ENCODE data around the gene PPARG.

The PPARG gene

DNA sequence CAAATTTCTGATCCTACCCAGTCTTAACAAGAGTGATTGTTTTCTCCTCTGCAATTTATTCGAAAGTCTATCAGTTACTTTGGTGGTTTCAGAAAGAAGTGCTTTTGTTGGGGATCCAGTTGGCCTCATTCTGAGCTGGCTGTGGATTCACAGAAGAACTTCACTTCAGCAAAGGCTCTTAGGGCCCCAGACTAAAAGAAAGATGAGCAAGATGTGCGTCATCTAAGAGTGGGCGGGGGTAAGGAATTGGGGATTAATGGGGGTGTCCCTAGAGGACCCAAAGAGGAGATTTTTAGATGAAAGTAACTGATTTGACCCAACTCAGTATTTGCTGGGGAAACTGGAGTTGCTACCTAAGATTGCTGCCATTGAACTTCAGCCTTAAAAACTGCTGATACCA is 131.5 kb downstream of the PPARG start:
- DNase-seq = no peak

DNA sequence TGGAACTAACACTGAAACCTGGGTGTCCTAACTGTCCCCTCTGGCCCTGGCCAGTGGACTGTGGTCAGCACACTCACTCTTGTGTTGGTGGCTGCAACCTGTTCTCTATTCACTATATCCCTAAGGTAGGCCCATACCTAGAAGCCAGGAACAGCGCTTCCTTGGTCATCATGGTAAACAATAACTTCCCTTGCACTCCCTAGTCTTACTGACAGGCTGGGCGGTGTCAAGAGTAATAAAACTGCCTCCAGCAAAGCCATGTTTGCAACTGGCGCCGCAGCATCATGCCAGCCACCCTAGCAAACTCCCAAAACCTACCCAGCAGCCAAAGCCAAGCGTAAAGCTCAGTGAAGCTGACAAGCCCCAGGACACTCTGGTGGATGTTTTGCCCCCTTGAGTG is 132.3 kb downstream of the PPARG start:
- DNase-seq = no peak

DNA sequence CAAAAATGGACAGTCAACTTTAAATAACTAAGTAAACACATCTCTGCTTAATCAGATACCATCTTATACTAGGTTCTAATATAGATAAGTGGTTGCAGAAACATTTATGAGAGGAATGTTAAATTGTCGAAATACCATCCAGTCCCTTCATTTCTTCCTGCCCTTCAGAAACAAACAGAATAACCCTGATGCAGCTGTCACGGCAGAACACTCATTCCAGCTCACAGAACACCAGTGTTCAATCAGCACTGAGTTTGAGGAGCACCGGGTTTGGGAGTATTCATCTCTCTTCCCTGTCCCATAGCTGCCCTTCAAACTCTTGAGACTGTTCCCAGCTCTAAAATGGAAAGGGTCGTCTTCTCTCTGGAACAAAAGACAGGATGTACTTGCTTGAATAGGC is 134.3 kb downstream of the PPARG start:
- DNase-seq = no peak

DNA sequence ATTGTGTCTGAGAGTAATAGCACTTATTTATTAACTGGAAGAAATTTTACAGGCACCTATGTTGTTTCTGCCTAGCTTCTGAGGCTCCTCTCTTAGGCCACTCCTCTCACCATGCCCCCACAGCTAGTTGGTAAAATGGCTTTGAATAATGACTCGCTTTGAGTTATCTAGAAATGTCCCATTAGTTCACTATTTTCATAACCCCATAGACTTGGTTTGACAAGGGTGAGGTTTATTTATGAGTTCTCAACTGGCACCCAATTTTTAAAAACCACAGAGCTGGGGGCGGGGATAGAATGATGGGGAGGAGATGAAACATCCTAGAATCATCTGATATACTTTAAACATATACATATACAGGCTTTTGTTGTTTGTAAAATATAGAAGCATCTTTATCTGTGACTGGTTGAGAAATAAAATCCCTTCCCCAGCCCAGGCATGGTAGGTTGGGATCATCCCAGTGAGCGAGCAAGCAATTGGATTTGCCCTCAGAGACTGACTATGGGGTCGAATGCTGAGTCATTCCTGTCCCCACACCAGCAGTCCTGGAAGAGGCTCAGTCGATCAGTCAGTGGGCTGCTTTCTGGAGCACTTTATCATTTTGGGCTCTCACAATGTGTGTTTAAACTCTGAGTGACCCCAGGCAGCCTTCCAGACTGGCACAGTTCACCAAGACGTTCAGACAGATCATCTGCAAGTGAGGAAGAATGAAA is 135.2 kb downstream of the PPARG start:
- DNase-seq = no peak

DNA sequence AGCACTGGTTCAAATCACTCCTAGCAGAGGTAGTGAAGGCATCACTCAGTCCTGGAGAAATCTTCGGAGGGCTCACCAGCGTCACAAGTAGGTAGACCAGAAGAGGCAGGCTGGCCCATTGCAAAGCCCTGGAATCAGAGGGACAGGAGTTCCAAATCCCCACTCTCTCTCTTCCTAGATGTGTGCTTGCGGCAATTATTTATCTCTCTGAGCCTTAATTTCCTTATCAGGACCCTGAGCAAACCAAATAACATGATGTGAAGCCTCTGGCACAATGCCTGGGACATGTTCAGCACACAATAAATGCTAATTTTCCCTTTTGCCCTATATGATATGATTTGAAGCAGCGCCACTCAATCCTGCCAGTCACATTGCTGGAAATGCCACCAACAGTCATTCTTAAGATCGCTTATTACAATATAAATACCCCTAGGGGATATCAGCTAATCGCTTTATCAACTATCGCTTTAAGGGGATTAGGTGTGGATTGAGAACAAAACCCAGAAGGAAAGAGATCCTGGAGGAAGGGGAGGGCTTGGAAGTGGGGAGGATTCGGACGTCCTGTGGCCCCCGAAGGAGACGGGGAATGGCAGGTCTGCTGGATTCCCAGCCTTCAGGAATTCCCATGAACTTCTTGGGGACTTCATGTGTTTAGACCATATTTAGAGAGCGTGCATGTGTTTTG is 135.9 kb downstream of the PPARG start:
- no peak for DNase-seq

DNA sequence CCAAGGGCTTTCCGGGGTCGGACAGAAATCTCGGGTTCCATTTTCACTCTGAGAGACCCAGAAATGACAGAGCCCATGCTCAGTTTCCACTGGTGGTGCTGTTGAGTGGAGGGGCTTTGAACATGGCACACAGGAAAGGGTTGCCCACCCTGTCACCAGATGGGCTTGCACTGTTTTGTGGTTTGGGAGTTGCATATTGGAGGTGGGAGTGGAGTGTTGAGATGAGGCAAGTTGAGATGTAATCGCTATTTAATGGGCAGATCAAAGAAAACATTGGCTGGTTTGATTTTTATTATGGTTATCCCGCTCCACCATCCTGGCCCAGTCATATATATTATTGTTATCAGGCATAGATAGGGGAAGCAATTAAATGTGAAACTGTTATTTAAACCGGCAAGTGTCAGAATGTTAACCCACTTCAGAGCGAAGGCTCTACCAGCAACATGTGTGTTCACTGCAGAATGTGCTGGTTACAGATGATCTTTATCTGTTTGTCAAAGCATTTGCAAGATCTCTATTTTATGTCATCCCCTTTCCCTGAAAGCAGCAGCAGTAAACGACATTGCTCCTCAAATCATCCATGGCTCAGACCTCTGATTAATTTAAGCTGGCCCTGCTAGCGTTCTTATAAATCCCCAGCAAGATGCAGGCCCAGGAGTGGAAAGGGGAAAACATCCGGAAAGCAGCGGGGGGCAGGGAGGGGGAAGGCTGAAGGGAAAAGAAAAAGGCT is 137.1 kb downstream of the PPARG start:
- DNase-seq = no peak

DNA sequence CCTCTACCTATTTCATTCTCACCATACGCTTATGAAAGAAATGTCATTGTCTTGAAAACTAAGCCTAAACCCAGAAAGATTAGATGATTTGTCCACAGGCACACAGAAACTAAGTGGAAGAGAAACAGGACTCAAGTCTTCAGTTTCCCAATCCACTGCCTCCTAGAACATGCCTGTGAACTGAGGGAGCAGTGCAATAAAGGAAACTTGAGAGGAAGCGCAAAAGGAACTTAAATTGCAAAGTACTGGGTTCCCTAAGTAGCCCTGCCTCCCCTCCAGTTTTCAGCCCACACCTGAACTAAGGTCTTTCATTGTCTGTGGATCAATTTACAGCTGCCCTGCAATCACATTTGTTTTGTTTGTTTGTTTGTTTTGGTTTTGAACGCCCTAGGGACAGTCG is 138.7 kb downstream of the PPARG start:
- no peak for DNase-seq

DNA sequence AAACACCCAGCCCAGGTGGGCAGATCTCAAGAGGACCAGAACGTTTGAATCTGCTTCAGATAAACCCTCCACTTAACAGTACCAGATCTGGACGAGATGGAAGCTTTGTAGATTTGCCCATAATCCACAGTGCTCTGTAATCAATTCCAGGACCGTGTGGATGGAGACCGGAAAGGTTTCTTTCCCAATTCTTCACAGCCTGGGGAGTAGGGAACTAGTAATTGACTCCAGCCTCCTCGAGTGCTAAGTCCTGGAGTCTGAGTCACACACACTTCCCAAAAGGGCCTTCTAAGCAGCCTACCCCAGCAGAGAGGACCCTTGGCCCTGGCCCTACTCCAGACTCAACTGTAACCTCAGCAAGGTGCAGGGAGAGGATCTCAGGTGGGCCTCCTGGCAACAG is 139.3 kb downstream of the PPARG start:
- DNase-seq = no peak

DNA sequence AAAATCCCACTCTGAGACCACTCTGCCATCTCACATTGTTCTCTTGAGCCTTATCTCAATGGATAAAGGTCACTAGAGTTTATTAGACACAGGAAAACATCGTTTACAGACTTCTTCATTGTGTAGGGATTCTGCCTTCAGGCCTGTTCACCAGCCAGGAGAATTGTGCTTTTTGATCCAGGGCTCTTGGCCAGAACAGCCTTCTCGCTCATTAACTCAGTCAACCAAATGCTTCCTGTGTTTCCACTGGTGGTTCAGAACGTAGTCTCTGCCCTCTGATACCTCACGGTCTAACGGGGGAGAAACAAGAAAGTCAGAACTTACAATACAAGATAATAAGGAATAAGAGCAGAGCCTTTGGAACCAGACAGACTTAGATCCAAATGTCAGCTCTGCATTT is 141.2 kb downstream of the PPARG start:
- DNase-seq = no peak

DNA sequence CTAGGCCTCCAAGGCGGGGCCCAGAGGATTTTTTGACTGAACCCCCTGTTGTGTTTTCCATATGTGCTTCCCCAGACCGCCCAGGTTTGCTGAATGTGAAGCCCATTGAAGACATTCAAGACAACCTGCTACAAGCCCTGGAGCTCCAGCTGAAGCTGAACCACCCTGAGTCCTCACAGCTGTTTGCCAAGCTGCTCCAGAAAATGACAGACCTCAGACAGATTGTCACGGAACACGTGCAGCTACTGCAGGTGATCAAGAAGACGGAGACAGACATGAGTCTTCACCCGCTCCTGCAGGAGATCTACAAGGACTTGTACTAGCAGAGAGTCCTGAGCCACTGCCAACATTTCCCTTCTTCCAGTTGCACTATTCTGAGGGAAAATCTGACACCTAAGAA is 145.0 kb downstream of the PPARG start:
- DNase-seq = no peak

DNA sequence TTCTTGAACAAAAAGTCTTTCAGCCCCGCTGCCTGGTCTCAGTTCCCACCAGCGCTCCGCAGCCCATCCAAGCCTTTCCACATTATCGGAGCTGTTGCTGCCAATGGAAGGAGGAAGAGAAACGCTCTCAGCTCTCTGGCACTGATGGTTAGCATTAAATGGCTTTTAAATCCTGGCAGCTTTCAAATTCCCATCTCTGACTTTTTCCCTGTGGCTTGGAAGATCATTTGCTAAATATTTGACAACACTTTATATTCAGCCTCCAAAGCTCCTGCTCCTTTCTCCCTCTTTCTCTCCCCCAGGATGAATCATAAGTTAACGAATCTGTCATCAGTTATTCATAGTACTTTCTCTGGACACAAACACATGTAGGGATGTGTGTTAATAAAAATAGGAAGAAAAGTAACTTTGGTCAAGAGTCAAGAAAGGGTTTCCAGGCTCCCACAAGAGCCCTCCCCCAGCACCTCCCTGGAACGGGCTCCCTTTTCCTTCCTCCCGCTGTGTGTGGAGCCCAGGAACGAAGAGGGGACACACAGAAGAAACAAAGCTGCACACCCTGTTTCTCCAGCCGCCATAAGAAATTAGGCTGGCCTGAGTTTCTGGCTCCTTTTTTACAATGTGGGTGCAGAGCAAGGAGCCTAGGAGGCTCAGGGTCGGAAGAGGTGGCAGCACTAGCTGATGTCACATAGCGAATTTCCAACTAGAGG is 147.8 kb downstream of the PPARG start:
- DNase-seq = no peak

DNA sequence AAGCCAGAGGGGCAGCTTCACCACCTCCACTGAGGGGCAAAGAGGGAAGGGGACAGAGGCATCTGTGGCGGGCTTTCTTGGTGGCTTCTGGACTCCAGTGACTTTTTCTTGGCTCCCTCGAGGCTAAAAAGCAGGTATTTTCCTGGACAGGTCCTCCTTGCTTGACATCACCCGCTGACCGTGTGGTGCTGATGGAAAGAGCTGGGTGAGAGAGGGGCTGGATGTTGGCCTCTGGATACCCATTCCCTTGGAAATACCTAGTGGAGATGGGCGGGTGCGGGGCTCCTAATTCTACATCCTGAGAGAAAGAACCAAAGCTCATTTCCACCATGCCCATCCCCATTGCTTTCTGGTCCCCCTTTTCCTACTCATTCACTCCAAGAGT is 148.3 kb downstream of the PPARG start:
- DNase-seq = no peak

DNA sequence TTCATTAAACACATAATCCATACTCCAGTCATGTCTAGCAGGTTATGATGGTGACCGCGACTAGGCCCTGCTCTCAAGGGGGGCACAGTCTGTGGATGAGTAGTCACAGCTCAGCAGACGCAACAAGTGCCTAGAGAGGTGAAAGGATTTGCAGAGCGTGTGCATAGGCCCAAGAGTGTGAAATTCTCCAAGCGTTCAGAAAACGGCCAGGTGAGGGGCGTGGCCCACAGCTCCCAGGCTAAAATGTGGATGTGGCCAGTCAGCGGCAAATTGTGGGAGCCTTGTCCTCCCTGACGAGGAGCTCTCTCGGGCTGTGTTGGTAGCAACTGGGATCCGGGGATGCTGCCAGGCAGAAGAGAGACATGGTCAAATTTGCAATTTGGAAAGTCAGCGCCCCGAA is 149.0 kb downstream of the PPARG start:
- no peak for DNase-seq

DNA sequence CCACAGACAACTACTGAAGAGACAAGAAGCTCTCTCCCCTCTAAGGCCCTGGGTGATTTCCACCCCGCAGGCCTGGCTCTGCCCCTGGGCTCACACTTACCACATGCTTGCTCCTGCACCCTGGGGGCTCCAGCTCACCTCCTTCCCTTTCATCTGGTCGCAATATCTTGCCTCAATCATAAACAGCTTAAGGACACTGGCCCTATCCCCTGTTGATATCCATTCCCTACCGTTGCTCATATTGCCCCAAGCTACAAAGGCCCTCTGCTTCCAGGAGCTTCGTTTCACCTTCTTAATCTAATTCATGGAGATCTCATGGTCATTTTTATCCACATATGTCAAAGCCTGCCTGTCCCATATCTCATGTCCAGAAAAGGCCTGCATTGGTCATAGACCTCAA is 149.4 kb downstream of the PPARG start:
- DNase-seq = no peak

DNA sequence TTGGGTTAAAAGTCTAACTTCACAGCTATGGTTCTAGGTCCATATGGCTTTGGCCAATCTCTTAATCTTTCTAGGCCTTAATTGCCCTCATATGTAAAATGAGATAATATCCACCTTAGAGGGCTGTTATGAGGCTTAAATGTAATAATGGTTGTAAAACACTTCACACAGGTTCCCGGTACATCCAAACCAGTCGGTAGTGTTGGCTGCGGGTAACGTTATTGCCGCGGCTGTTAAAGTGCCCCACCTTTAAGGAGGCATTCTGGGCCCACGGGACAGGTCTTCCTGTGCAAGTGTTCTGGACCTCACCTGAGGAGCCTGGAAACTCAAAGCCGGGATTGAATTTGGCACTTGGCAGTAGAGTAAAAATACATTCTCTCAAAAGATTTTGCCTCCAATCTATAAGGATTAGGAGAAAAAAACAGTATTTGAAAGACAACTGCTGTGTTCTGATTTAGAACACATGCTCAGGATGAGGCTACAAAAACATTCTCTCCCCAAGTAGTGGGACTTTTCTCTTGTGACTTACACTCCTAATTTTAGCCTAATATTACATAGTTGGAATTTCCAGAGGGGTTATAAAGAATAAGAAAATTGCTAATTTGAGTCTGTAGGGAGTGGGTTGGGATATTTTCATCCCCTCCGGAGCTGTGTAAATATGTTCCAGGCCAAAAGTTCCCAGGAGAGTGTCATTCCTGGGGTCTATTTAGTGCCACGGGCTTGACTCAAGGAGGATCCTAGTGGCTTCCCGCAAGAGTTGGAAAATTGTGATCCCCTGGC is 150.5 kb downstream of the PPARG start:
- no peak for DNase-seq

DNA sequence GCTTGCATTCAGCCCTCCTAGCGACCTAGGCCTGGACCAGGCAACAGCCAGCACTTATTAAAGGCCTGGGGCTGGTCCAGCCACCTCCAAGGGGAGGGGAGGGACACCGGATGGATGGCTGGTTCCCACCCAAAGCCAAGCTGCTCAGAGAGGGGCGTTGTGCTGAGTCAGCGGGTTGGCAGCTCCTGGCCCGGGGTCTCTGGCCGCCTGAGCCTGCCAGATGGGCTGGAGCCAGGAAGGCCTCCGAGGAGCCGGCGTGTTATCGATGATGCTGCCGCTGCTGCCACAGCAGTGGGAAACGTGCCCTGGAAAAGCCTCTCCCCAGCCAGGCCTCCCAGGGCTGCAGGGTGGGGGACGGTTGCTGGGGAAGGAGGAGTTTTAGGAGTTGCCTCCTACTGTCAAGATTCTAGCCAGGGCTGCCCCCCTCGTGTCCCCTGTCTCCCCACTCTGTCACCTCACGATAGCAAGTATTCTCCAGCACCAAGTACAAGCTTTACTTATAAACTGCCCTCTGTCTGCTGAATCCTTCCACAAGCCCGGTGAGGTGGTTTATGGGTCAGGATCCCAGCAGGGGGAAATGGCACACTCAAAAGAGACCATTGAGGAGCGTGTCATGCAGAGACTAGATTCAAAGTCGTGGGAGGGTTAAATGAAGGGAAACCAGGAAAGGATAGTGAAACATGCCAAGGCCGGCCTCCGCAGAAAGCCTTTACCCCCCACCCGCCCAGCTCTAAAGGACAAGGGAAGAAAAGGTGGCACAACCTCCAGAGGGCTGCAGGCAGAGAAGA is 152.3 kb downstream of the PPARG start:
- no peak for DNase-seq

DNA sequence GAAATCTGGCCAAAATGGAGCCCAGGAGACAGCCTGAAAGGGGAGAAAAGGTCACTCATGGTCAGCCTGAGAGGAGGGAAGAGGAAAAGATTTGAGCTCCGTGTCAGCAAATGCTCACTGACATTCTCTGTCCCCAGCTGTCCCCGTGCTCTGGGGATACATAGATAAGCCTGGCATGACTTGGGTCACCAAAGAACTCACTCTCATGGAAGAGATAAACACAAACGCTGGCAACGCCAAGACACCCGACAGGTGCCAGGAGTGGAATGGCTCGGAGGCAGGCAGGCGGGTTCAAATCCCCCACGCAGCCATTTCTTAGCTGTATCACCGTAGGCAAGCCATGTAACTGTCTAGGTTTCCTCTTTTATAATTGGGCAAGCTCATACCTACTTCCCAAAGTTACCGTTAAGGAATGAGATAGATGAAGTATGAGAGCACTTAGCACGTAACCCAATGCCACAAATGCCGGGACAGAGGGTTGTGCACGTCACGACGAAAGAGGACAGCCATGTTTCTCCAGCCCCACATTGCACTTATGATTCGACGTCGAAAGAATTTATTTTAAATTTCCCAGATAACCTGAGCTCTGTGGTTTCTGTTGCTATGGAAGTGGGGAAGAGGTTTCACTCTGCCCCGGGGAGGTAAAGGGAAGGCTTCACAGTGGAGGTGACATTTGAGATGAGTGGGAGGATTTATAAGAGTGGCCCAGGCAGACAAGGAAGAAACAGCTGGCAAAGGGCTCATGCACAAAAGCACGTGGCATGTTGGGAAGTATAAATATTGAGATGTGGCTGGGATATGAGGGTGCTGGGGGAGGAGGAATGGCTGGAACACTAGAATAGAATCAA is 154.0 kb downstream of the PPARG start:
- DNase-seq = no peak

DNA sequence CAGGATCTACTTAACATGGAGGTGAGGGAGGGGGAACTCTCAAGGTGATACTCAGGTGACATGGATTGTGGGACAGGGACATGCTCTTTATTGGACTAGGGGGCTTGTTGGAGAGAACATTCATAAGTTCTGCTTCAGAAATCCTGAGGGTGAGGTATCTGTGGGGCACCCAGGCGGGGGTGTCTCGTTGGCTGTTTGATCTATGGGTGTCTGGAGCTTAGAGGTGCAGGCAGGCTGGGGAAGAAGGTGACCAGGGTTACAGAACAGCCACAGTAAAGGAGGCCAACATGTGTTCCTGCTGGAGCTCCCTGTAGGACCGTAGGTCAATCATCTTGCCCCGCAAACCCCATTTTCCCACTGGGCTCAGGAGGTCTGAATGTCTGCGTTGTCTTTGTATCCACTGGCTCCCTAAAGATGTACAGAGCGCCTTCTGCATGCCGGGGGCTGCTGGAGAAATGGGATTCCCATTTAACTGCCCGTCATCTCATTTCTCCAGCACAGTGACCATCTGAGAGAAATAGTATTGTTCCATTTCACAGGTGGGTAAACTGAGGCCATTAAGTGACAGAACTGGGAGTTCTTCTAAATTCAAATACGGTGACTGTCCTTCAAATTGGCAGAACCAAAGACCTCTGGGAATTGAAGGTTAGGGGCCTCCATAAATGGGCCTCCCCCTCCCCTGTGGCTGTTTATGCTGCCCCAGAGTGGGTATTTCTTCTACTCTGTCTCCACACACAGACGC is 155.1 kb downstream of the PPARG start:
- no peak for DNase-seq

DNA sequence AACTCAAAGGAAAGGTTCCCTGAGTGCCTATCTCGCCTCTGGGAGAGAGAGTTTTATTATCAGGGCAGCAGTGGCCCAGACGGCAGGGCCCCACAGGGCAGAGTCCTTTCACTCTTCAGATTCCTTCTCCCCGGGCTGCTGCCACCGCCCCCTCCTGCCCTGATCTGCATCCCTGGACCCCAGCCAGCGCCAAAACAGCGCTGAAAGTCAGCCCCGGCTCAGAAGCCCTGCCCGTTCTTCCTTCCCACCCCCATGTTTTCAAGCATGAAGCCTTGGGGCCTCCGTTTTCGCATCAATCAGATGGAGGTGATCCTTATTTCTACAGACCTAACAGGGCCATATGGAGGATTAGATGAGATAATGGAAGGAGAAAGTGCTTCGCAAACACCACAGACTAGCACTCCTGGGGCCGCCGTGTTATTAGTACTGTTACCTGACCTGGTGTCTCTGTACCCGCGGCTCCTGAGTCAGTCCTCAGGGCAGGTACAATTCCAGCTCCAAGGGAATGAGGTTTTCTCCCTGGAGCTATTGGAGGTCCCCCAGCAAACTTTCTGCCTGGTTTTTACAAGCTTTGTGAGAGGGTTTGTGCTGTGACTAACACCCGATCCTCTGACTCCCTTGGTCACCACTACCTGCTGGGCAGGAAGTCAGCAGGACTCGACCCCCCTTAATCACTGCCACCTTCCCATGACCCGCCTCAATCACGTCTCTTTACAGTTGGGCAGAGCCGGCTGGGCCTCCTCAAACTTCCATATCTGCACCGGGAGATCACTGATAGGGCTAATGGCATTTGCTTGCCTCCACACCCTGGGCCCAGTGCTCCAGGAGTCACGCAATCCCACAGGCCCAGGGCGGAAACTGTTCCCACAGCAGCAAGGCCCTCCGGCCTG is 156.0 kb downstream of the PPARG start:
- DNase-seq = no peak

Data from activated CD8-positive, alpha-beta memory T cell treated with anti-CD3 and anti-CD28 coated beads, Interleukin-2, amount 50 U/mL, for 4 hours (primary cell).